OCI-LY1 (cell line): Measurements from ENCODE around the gene ASPSCR1.
"Not testable (repeated sequence)": the region's sequence is repeated elsewhere in the genome, so short reads cannot be mapped to it uniquely, and the experiment has no call there.

Experiments used
- H2AFZ ChIP-seq: fragments of 200-600 bp; sonication (generic), shearing (Covaris generic); 2 replicates; pipeline ENCODE4 v1.6.0; 2014; ENCODE audit warnings: antibody characterized with exemption, mild to moderate bottlenecking, low read length
- H3F3A ChIP-seq: fragments of 200-600 bp; sonication (generic), shearing (Covaris generic); 2 replicates; pipeline ENCODE4 v1.6.0; 2014; ENCODE audit warnings: mild to moderate bottlenecking, antibody characterized with exemption, low read length, moderate library complexity; ENCODE audit not compliant: insufficient read depth
- H3K27ac ChIP-seq: fragments of 200-600 bp; sonication (generic); 2 replicates; pipeline ENCODE4 v1.5.1; 2014; ENCODE audit warnings: low read length, mixed run types, mild to moderate bottlenecking, low read depth; ENCODE audit not compliant: poor library complexity, severe bottlenecking
- H3K27me3 ChIP-seq: fragments of 200-600 bp; sonication (generic); 2 replicates; pipeline ENCODE4 v1.6.0; 2014; ENCODE audit warnings: antibody characterized with exemption, mild to moderate bottlenecking, low read length, moderate library complexity; ENCODE audit not compliant: insufficient read depth
- H3K36me3 ChIP-seq: fragments of 200-600 bp; sonication (generic); 2 replicates; pipeline ENCODE4 v1.6.1; 2014; ENCODE audit warnings: mild to moderate bottlenecking, antibody characterized with exemption, low read length, moderate library complexity, mixed read lengths; ENCODE audit not compliant: insufficient read depth
- H3K4me1 ChIP-seq: fragments of 200-600 bp; sonication (generic); 2 replicates; pipeline ENCODE4 v1.5.1; 2014; ENCODE audit warnings: mild to moderate bottlenecking, low read length, moderate library complexity; ENCODE audit not compliant: insufficient read depth, severe bottlenecking
- H3K4me2 ChIP-seq: fragments of 200-600 bp; sonication (generic), shearing (Covaris generic); 2 replicates; pipeline ENCODE4 v1.6.1; 2014; ENCODE audit warnings: low read length
- H3K4me3 ChIP-seq: fragments of 200-600 bp; sonication (generic); 2 replicates; pipeline ENCODE4 v1.5.1; 2014; ENCODE audit warnings: low read length, low read depth, mild to moderate bottlenecking, mixed read lengths; ENCODE audit not compliant: poor library complexity, severe bottlenecking
- H3K79me2 ChIP-seq: fragments of 200-600 bp; shearing (Covaris generic); 2 replicates; pipeline ENCODE4 v1.6.1; 2016; ENCODE audit warnings: mixed run types, low read length, mixed read lengths; ENCODE audit not compliant: insufficient read depth
- H3K9ac ChIP-seq: fragments of 200-600 bp; sonication (generic), shearing (Covaris generic); 2 replicates; pipeline ENCODE4 v1.6.1; 2014; ENCODE audit warnings: mild to moderate bottlenecking, low read length, mixed read lengths
- H3K9me2 ChIP-seq: fragments of 200-600 bp; sonication (generic), shearing (Covaris generic); 2 replicates; pipeline ENCODE4 v1.6.1; 2014; ENCODE audit warnings: low read depth, mild to moderate bottlenecking, low read length, mixed read lengths
- H3K9me3 ChIP-seq: fragments of 200-600 bp; shearing (Covaris generic); 2 replicates; pipeline ENCODE4 v1.6.1; 2014; ENCODE audit warnings: low read length, mixed read lengths
- H4K20me1 ChIP-seq: fragments of 200-600 bp; sonication (generic), shearing (Covaris generic); 2 replicates; pipeline ENCODE4 v1.6.0; 2016; ENCODE audit warnings: mild to moderate bottlenecking, low read length; ENCODE audit not compliant: insufficient read depth
- EZH2 ChIP-seq: fragments of 200-600 bp; sonication (generic), shearing (Covaris generic); IDR thresholded peaks from 2 replicates; pipeline ENCODE4 v1.8.0; 2017; ENCODE audit warnings: borderline replicate concordance, mixed run types, mild to moderate bottlenecking, antibody characterized with exemption, low read length, moderate library complexity, mixed read lengths
- TF ChIP-seq, protein P1 (sequence below): fragments of 200-600 bp; sonication (generic), shearing (Covaris generic); IDR thresholded peaks from 2 replicates; pipeline ENCODE4 v1.5.1; 2017; ENCODE audit warnings: mild to moderate bottlenecking, antibody characterized with exemption, low read length, moderate library complexity, mixed read lengths

The ASPSCR1 gene

DNA sequence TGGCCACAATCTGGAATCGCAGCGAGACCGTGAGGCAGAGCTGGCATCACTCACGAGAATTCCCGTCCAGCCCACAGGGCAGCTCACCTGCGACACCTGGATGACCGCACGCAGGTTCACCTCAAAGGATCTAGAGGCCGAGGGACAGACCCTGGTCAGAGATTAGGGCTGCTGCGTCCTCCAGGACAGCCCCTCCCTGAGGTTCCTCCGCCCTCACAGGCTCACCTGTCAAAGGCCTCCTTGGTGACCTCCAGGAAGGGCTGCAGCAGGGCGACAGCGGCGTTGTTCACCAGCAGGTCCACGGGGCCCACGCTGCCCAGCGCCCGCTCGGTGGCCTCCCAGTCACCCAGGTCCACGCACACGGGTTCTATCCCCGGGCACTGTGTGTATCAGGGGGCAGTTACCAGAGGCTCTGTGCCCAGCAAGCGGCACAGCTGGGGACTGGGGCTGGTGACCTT lies 59.2 kb downstream of the ASPSCR1 start:
- H3K9me3 ChIP-seq = no peaks in the 10 kb centered on the region
- H3F3A ChIP-seq = no peaks in the 10 kb centered on the region; the same call in 1 of the 2 replicates
- H3K36me3 ChIP-seq = 0 out of 2 replicates have a peak, but pooled peaks cover 6% of the 10 kb centered on the region
- peak overlapping the region; percentile 80 for H3K4me3 ChIP-seq
- H4K20me1 ChIP-seq = no peaks in the 10 kb centered on the region
- no peaks in the 10 kb centered on the region for H3K9me2 ChIP-seq
- H3K4me1 ChIP-seq = peaks cover 28% of the 10 kb centered on the region
- TF ChIP-seq EZH2 = no peak
- TF ChIP-seq, protein P1, sequence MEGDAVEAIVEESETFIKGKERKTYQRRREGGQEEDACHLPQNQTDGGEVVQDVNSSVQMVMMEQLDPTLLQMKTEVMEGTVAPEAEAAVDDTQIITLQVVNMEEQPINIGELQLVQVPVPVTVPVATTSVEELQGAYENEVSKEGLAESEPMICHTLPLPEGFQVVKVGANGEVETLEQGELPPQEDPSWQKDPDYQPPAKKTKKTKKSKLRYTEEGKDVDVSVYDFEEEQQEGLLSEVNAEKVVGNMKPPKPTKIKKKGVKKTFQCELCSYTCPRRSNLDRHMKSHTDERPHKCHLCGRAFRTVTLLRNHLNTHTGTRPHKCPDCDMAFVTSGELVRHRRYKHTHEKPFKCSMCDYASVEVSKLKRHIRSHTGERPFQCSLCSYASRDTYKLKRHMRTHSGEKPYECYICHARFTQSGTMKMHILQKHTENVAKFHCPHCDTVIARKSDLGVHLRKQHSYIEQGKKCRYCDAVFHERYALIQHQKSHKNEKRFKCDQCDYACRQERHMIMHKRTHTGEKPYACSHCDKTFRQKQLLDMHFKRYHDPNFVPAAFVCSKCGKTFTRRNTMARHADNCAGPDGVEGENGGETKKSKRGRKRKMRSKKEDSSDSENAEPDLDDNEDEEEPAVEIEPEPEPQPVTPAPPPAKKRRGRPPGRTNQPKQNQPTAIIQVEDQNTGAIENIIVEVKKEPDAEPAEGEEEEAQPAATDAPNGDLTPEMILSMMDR = no peak
- H3K27ac ChIP-seq = no peak overlapping the region
- H3K9ac ChIP-seq = peak overlapping the region; percentile 92
- no peak overlapping the region for H2AFZ ChIP-seq
- peak overlapping the region; percentile 85 for H3K4me2 ChIP-seq
- no peaks in the 10 kb centered on the region for H3K27me3 ChIP-seq
- H3K79me2 ChIP-seq = no peaks in the 10 kb centered on the region

DNA sequence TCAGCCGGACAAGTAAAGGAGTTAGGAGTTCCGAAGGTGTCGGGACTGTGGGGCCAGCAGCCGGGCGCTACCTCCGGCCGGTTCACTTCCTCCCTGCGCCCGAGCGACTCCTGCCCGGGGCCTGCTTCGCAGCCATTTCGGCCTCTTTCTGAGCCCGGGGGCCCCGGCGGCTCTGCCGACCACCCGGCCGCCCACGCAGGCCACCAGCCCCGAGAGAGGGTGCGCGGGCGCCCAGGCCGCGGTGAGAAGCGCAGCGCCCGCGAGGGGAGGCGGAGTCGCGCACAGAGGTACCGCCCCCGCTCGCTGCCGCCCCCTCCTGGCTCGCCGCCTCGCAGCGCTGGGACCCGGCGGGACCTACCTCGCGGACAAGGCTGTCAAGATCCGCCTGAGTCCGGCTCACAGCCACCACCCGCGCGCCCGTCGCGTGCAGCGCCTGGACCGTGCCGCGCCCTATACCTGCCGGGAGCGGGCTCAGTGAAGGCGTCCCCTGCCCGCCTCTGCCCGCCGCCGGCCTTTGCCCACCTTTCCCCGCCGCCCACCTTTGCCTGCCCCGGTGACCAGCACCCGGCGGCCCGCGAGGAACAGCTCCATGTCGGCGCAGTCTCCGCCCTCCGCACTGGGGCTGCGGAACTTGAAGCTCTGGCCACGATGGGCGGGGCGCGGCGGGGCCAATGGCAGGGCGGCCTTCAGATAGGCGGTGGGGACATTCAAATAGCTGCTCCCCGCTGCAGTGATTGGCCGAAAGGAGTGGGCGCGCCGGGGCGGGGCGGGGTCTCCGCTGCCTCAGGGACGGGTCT lies 59.9 kb downstream of the ASPSCR1 start, which contains the start of gene DCXR:
Gene DCXR, minus strand, starts transcription at position 606 of the 797 bp plus-strand sequence. Its CDS starts 15 bp downstream, at position 591.
- Histone ChIP-seq H3K9me3 (no peaks in the 10 kb centered on the region), H4K20me1 (no peaks in the 10 kb centered on the region), H3K4me3 (peak within 1 kb of the TSS; percentile 80), H3K27ac (no peak within 1 kb of the TSS), H3K79me2 (no peaks in the 10 kb centered on the region), H3K4me1 (peaks cover 24% of the 10 kb centered on the region), H2AFZ (peak within 1 kb of the TSS; percentile 50; the same call in 1 of the 2 replicates), H3K27me3 (no peaks in the 10 kb centered on the region), H3K4me2 (peak within 1 kb of the TSS; percentile 85), H3K36me3 (0 out of 2 replicates have a peak, but pooled peaks cover 6% of the 10 kb centered on the region), H3K9me2 (no peaks in the 10 kb centered on the region), H3F3A (no peaks in the 10 kb centered on the region; the same call in 1 of the 2 replicates), H3K9ac (peak within 1 kb of the TSS; percentile 92)
- TF ChIP-seq, protein P1 = peak; percentile 81
- TF ChIP-seq EZH2 = no peak

GRCh38 chr17:82037889-82038195 lies 60.4 kb downstream of the ASPSCR1 start:
- no peaks in the 10 kb centered on the region for H3K9me2 ChIP-seq
- peak overlapping the region; percentile 80 for H3K4me3 ChIP-seq
- no peaks in the 10 kb centered on the region for H3K27me3 ChIP-seq
- peak overlapping the region; percentile 50; the same call in 1 of the 2 replicates for H2AFZ ChIP-seq
- H3K9ac ChIP-seq = peak overlapping the region; percentile 22; the same call in 1 of the 2 replicates
- H3K27ac ChIP-seq = no peak overlapping the region
- 0 out of 2 replicates have a peak, but pooled peaks cover 6% of the 10 kb centered on the region for H3K36me3 ChIP-seq
- no peaks in the 10 kb centered on the region for H3K9me3 ChIP-seq
- TF ChIP-seq, protein P1 = no peak
- no peak for TF ChIP-seq EZH2
- H3K79me2 ChIP-seq = no peaks in the 10 kb centered on the region
- peaks cover 20% of the 10 kb centered on the region for H3K4me1 ChIP-seq
- H3K4me2 ChIP-seq = peak overlapping the region; percentile 85
- no peaks in the 10 kb centered on the region for H4K20me1 ChIP-seq
- H3F3A ChIP-seq = no peaks in the 10 kb centered on the region; the same call in 1 of the 2 replicates

- H3K4me2 ChIP-seq, H3K27ac ChIP-seq, H3K9me3 ChIP-seq, H3K9me2 ChIP-seq, H3K27me3 ChIP-seq, H3F3A ChIP-seq, H3K36me3 ChIP-seq, H3K79me2 ChIP-seq, H3K4me3 ChIP-seq, H3K9ac ChIP-seq, H4K20me1 ChIP-seq, H2AFZ ChIP-seq: not testable (repeated sequence)
- peaks cover 20% of the 10 kb centered on the region for H3K4me1 ChIP-seq
Measured at GRCh38 chr17:82038796-82039409, 61.5 kb downstream of the ASPSCR1 start.
